ENCODE results near the gene DFFB. TPM values are rescaled to one million over a fixed set of nuclear protein-coding genes. Genes with fewer than 3 reads are reported as not detected.

Gene DFFB
- total and polyA plus RNA-seq, 9 donors = 6.8 to 12.8 (median 8.4) TPM

DNA sequence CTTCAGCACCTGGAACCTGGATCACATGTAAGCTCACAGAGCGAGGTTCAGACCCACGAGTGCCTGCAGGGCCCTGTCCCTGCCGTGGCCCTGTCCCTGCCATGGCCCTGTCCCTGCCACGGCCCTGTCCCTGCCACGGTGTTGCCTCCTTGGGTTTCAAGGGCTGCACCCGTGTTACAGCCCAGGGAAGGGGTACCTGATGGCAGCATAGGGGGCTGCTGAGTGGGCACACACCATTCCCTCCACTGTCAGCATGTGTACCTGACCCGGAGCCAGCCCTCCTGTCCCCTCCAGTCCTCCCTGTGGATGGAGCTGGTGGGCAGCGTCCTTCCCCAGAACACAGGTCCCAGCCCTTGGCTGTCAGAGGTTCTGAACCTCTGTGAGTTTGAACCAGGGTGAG lies 15.3 kb downstream of the DFFB start:
- no peak for DNase-seq

DNA sequence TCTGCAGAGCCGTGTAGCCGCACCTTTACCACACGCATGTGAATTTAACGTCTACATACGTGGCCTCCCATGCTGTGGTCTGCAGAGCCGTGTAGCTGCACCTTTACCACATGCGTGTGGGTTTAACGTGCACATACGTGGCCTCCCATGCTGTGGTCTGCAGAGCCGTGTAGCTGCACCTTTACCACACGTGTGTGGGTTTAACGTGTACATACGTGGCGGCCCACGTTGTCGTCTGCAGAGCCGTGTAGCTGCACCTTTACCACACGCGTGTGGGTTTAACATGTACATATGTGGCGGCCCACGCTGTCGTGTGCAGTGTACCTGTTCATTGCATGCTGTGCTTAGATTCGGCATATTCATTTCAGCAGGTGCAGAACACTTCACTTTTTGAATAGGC lies 17.5 kb downstream of the DFFB start:
- Histone ChIP-seq H3K27ac (no peak overlapping the region), H3K27me3 (no peaks in the 10 kb centered on the region), H3K4me1 (ENCODE audit: insufficient read depth) (no peaks in the 10 kb centered on the region), H3K4me3 (no peak overlapping the region), H3K36me3 (no peaks in the 10 kb centered on the region), H3K9me3 (no peaks in the 10 kb centered on the region)
- intact Hi-C loops (cut with DNase I) = no loop called here
- no peak for TF ChIP-seq POLR2A (IDR thresholded peaks at IDR 0.05)
- no peak for TF ChIP-seq CTCF (IDR thresholded peaks at IDR 0.05)
- TF ChIP-seq EP300 (IDR thresholded peaks at IDR 0.05) = no peak
- 90 to 96% (median 95%) methylated on average over 23 of the region's 23 CpGs for WGBS, 3 donors
- DNase-seq = no peak

More for the DNA sequence above, 15.3 kb downstream of the DFFB start:
- intact Hi-C loops (cut with DNase I) = no loop called here
- Histone ChIP-seq H3K36me3 (no peaks in the 10 kb centered on the region), H3K4me1 (ENCODE audit: insufficient read depth) (no peaks in the 10 kb centered on the region), H3K27ac (no peak overlapping the region), H3K4me3 (no peak overlapping the region), H3K9me3 (no peaks in the 10 kb centered on the region), H3K27me3 (no peaks in the 10 kb centered on the region)
- WGBS, 3 donors = 86 to 93% (median 92%) methylated on average over 8 of the region's 8 CpGs
- no peak for TF ChIP-seq POLR2A (IDR thresholded peaks at IDR 0.05)
- no peak for TF ChIP-seq EP300 (IDR thresholded peaks at IDR 0.05)

DNA sequence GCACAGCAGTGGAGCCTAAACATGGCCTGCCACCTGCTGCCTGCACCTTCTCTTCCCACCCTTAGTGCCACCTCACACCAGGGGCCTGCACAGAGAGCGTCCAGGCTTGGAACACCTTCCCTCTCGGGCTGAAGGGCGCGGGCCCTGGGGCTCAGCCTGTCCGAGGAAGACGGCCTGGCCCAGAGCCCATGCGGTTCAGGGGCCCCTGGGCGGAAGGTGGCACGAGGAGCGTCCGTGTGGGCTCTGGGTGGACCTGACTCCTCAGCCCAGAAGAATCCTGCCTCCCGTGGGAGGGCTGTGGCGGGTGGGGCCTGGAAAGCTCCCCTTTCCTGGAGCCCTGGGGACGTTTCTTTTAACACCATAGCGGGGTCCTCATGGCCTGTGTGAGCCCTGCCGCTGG lies 19.4 kb downstream of the DFFB start:
- intact Hi-C loops (cut with DNase I) = no loop called here
- Histone ChIP-seq H3K9me3 (no peaks in the 10 kb centered on the region), H3K27me3 (no peaks in the 10 kb centered on the region), H3K4me1 (ENCODE audit: insufficient read depth) (no peaks in the 10 kb centered on the region), H3K27ac (no peak overlapping the region), H3K36me3 (no peaks in the 10 kb centered on the region), H3K4me3 (no peak overlapping the region)
- 86 to 91% (median 90%) methylated on average over 16 of the region's 16 CpGs for WGBS, 3 donors
- no peak for DNase-seq
- TF ChIP-seq POLR2A (IDR thresholded peaks at IDR 0.05) = no peak
- TF ChIP-seq EP300 (IDR thresholded peaks at IDR 0.05) = no peak
- no peak for TF ChIP-seq CTCF (IDR thresholded peaks at IDR 0.05)

- H3K36me3 ChIP-seq = no peaks in the 10 kb centered on the region
- WGBS, 3 donors = 97 to 99% (median 97%) methylated on average over 7 of the region's 7 CpGs
- no peaks in the 10 kb centered on the region for H3K9me3 ChIP-seq
- no peaks in the 10 kb centered on the region for H3K27me3 ChIP-seq
- intact Hi-C loops (cut with DNase I) = no loop called here
- no peak overlapping the region for H3K4me3 ChIP-seq
- TF ChIP-seq CTCF (IDR thresholded peaks at IDR 0.05) (no peak), POLR2A (IDR thresholded peaks at IDR 0.05) (no peak), EP300 (IDR thresholded peaks at IDR 0.05) (no peak)
- H3K27ac ChIP-seq = no peak overlapping the region
- no peak for DNase-seq
- no peaks in the 10 kb centered on the region for H3K4me1 ChIP-seq (ENCODE audit: insufficient read depth)
Measured at GRCh38 chr1:3879099-3879498, 21.8 kb downstream of the DFFB start.

- Histone ChIP-seq H3K27ac (no peak overlapping the region), H3K4me1 (ENCODE audit: insufficient read depth) (no peaks in the 10 kb centered on the region), H3K27me3 (no peaks in the 10 kb centered on the region), H3K9me3 (no peaks in the 10 kb centered on the region), H3K4me3 (no peak overlapping the region), H3K36me3 (no peaks in the 10 kb centered on the region)
- intact Hi-C loops (cut with DNase I) = no loop called here
- DNase-seq = no peak
- 78 to 87% (median 86%) methylated on average over 9 of the region's 9 CpGs for WGBS, 3 donors
- TF ChIP-seq EP300 (IDR thresholded peaks at IDR 0.05) = no peak
- no peak for TF ChIP-seq POLR2A (IDR thresholded peaks at IDR 0.05)
Measured at GRCh38 chr1:3879787-3880428, 22.6 kb downstream of the DFFB start.
